NK-92 (cell line): ENCODE data around the gene HLA-DQA1.
"Not testable (repeated sequence)": the region's sequence is repeated elsewhere in the genome, so short reads cannot be mapped to it uniquely, and the experiment has no call there.

Experiments used
- DNase-seq: peaks from one replicate; lab custom pipeline; 2025; ENCODE audit not compliant: unreplicated experiment; lab: John Stamatoyannopoulos, UW

HLA-DQA1 gene

DNA sequence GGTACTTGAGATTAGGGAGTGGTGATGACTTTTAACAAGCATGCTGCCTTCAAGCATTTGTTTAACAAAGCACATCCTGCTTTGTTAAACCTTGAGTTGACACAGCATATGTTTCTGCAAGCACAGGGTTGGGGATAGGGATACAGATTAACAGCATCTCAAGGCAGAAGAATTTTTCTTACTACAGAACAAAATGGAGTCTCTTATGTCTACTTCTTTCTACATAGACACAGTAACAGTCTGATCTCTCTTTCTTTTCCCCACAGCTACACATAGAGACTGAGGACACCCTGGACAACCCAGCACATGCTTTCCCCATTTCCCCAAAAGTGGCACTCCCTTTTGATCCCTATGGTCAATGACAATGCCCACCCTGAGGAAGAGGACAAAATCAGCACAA lies 20.6 kb downstream of the HLA-DQA1 start:
- DNase-seq: not testable (repeated sequence)

DNA sequence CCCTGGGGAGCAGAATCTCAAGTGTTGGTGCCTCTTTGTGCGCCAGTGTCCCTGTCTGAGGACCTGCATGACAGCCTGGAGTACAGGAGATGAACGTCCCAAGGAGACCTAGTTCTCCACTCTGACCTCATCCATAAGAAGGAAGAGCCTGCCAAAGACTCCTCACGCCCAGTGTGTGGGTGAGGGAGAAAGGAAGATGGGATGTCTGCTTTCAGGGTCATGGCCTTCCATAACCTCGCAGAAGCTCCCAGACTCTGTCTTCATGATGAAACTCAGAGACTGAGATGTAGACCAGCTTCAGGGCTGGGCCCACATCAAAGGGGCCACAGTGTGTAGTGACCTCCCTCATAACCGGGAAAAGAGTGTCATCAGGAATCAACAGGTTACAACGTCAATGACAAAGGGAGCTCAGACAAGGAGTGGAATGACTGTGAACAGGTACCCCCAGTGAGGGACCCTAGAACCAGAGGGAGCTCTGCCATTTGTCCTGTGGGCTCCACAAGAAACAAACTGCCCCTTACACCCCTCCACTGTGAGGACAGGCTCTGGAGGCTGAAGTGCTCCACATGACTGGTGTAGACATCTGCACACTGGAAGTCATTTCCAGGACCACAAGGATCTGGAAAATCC lies 21.2 kb downstream of the HLA-DQA1 start:
- no peak for DNase-seq

- DNase-seq: no peak
These were observed 22.8 kb downstream of the HLA-DQA1 start for GRCh38 chr6:32659856-32660595.

DNA sequence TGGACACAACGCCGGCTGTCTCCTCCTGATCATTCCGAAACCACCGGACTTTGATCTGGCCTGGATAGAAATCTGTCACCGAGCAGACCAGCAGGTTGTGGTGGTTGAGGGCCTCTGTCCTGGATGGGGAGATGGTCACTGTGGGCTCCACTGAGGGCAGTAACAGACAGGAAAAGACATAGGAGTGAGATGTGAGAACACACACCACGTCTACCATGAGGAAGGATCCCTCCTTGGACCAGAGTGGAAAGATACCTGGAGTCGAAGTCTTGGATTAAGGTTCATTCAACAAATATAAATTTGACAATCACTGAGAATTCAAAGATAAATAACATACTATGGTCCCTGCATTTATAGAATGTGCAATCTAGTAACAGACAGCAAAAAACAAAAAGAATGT lies 24.9 kb downstream of the HLA-DQA1 start:
- no peak for DNase-seq

GRCh38 chr6:32662836-32663235 lies 25.6 kb downstream of the HLA-DQA1 start:
- DNase-seq: no peak

DNA sequence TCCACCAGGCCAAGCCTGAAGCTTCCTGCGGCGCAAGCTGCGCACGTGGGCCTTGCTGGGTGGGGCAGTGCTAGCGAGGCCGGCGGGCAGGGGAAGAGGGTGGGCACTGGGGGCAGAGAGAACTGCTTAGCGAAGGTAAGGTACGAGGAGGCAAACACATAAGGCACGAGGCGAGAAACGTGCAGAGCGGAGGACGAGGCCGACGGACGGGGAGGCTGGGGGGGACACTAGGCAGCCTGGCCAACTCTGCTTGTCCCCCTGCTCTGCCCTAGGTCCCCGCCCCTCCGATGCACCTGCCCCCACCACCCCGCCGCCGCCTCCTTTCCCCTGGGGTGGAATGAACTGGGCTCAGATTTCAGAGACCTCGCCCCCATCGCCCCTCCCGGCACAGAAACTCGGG lies 27.1 kb downstream of the HLA-DQA1 start:
- no peak for DNase-seq

- no peak for DNase-seq
These were observed 27.7 kb downstream of the HLA-DQA1 start for GRCh38 chr6:32664827-32665362.

- no peak for DNase-seq
These were observed 28.5 kb downstream of the HLA-DQA1 start for GRCh38 chr6:32665661-32666060.

DNA sequence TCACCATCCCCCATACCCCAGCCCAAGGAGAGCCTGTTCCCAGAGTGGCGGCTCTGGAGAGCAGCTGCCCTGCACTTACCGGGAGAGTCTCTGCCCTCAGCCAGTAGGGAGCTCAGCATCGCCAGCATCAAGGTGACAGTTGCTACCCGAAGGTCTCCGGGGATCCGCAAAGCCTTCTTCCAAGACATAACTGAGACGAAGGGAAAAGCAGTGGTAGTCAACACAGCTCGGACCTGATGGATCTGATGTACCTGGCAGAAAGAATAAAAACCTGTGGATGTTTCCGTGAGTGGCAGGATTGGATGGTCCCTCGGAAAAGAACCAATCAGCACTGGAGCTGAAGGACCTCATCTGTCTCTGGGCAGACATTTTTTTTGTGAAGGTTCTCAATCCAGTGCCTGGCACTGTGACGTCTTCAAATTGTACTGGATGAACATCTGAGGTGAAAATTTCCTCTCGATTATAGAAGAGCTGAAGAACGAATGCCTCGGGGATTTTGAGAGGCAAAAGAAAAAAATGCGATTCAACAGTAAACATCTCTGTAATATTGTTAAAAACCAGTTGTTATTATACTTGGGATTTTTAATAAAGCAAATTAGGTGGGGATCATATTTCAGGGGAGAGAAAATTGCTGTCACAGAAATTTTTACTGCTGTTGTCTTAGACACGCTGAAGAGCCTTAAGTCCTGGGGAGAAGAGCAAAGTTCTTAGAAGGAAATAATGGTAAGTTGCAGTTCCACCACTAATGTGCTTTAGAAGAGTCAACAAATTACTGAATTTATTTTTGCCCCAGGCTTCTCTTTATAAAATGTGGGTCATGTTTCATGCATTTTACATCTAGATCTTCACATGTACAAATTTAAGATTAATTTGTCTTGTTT lies 29.5 kb downstream of the HLA-DQA1 start, which contains the start of gene HLA-DQB1:
TSS of gene HLA-DQB1 (minus strand) at position 238 of the 881 bp plus-strand sequence. CDS start at position 188, 50 bp downstream.
- no peak for DNase-seq

GRCh38 chr6:32668226-32668747 lies 31.1 kb downstream of the HLA-DQA1 start:
- no peak for DNase-seq

DNA sequence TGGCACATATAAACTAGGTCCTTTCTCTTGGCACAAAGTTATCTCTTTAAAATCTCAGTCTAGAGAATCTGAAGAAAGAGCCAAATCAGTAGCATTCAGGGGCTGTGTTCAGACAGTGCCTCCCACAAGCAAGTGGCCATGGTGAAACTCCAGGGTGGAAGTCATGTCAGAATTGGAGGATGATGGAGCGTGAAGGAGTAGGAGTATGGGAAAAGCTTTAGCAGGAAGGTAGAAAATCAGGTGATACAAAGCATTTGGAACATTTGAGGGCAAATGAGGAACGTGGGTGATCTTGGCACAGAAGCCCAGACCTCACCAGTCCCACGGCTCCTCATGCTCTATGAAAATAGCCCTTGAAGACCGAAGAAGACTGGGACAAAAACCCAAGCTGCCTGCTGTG lies 32.0 kb downstream of the HLA-DQA1 start:
- no peak for DNase-seq

DNA sequence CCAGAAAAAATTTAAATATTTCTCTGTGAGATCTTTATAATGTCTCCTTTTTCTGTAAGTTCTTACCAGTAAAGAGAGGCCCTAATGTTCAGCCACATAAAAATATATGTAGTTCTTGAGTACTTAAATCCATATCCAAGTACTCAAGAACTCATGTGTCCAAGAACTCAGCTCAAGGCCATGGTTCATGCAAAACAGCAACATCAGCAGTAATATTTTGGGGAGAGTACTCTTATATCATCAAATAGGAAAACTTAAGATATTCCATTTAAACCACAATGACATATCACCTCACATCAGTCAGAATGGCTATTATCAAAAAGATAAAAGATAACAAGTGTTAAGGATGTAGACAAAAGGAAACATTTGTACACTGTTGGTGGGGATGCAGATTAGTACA lies 32.7 kb downstream of the HLA-DQA1 start:
- no peak for DNase-seq

DNA sequence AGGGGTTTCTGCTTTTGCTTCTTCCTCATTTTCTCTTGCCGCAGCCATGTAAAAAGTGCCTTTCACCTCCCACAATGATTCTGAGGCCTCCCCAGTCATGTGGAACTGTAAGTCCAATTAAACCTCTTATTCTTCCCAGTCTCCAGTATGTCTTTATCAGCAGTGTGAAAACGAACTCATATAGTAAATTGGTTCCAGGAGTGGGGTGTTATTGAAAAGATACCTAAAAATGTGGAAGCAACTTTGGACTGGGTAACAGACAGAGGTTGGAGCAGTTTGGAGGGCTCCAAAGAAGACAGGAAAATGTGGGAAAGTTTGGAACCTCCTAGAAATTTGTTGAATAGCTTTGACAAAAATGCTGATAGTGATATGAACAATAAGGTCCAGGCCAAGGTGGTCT lies 34.7 kb downstream of the HLA-DQA1 start:
- DNase-seq: not testable (repeated sequence)

GRCh38 chr6:32674123-32674522 lies 36.9 kb downstream of the HLA-DQA1 start:
- DNase-seq: not testable (repeated sequence)

- DNase-seq: no peak
These were observed 42.3 kb downstream of the HLA-DQA1 start for GRCh38 chr6:32679492-32679891.

- no peak for DNase-seq
These were observed 42.8 kb downstream of the HLA-DQA1 start for GRCh38 chr6:32680055-32680454.

GRCh38 chr6:32684246-32684645 lies 47.0 kb downstream of the HLA-DQA1 start:
- no peak for DNase-seq

GRCh38 chr6:32685603-32686002 lies 48.4 kb downstream of the HLA-DQA1 start:
- DNase-seq: no peak

DNA sequence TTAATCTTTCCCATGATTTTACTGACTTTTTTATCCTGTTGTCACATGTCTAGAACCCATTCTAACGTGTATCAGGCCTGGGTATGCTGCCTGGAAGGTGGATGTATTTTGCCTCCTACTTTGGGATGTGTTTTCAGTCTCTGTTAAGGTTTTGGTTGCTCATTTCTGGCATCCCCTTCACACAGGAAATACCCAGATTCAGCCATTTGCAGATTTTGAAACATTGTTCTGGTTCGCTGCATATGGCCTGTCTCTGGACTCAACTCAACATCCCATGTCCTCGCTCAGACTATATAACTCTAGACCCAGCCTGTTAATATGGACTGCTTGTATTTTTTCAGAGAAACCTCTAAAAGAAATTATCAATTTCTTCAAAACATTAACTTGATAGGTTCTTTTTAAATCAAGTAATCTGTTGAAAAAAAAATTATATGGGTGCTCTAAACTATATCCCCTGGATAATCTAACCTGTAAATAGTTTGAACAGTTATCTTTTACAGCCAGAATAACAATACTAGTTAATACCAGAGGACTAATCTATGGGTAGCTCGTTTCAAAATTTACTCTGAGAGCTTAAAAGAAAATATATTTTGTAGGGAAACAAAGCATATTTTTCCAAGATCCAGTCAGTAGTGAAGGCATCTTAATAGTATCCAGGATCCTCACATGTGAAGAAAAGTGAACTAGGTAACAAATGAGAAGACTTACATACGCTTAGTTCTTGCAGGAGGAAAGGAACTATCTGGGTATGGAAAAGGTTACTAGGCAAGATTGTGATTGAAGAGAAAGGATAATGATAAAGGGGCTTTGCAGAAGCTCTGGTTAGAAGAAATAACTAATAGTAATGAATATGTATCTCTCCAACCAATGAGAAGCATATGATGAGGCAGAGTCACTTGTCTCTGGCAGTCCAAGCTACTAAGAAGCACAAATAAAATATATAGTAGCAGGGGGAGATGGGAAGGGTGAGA lies 52.6 kb downstream of the HLA-DQA1 start:
- no peak for DNase-seq

GRCh38 chr6:32692019-32692418 lies 54.8 kb downstream of the HLA-DQA1 start:
- DNase-seq: no peak
